HEK293T (cell line): ENCODE measurements around the gene WWOX.

ENCODE experiments used
- ARNT ChIP-seq: fragments of 450-650 bp; IDR thresholded peaks from 2 replicates; pipeline ENCODE4 v1.6.1; 2017; ENCODE audit warnings: mild to moderate bottlenecking
- BHLHE40 ChIP-seq: fragments of 450-650 bp; IDR thresholded peaks from 2 replicates; pipeline ENCODE4 v1.6.1; 2016; ENCODE audit warnings: mild to moderate bottlenecking, moderate library complexity, borderline replicate concordance
- ELF4 ChIP-seq: fragments of 450-650 bp; IDR thresholded peaks from 2 replicates; pipeline ENCODE4 v1.6.1; 2017; ENCODE audit warnings: antibody characterized with exemption
- FOXK2 ChIP-seq: fragments of 450-650 bp; IDR thresholded peaks from 2 replicates; pipeline ENCODE4 v1.6.1; 2016; ENCODE audit warnings: mild to moderate bottlenecking
- HDGF ChIP-seq: fragments of 450-650 bp; IDR thresholded peaks from 2 replicates; pipeline ENCODE4 v1.6.1; 2017; ENCODE audit warnings: antibody characterized with exemption, borderline replicate concordance
- L3MBTL2 ChIP-seq: fragments of 450-650 bp; conservative IDR thresholded peaks from 2 replicates; pipeline ENCODE4 v1.6.1; 2016; ENCODE audit warnings: mild to moderate bottlenecking
- SP1 ChIP-seq: fragments of 450-650 bp; IDR thresholded peaks from 2 replicates; pipeline ENCODE4 v1.6.1; 2017
- SUZ12 ChIP-seq: fragments of 450-650 bp; IDR thresholded peaks from 2 replicates; pipeline ENCODE4 v1.6.1; 2016; ENCODE audit warnings: mild to moderate bottlenecking
- ZNF384 ChIP-seq: fragments of 450-650 bp; IDR thresholded peaks from 2 replicates; pipeline ENCODE4 v1.6.1; 2016
- TF ChIP-seq, protein P1 (sequence below): fragments of 450-650 bp; IDR thresholded peaks from 2 replicates; pipeline ENCODE4 v1.6.1; 2016

DNA sequence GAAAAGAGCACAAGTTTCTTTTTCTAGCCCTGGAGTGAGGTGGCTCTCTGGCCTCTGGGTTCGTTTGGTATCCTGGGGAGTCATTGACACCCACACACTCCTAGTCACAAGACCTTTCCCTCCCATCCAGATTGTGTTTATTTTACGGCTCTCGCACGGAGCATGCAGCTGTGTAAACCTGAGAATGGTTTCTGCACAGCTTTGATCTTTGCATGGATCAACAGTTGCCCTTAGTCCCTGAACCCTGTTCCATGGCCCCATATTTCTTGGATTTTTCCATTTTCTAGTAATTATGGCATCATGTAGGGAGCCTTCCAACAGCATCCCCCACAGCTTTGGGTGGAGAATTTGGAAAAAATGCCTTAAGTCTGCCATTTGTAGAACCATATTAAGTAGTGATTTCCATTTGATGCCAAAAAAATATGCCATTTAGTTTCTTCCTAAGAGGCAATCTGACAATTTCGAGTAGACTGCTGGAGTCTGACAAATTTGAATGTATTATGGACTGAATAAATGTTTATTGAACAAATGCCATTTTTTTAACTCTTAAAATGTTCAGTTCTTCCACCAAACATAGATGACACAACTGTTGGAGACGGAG lies 197.7 kb downstream of the WWOX start:
- TF ChIP-seq SP1 (no peak), HDGF (no peak), ELF4 (no peak), ZNF384 (no peak), FOXK2 (no peak), BHLHE40 (no peak), ARNT (peak; percentile 34; the same call in 1 of the 2 replicates), L3MBTL2 (no peak), SUZ12 (no peak)
- TF ChIP-seq, protein P1, sequence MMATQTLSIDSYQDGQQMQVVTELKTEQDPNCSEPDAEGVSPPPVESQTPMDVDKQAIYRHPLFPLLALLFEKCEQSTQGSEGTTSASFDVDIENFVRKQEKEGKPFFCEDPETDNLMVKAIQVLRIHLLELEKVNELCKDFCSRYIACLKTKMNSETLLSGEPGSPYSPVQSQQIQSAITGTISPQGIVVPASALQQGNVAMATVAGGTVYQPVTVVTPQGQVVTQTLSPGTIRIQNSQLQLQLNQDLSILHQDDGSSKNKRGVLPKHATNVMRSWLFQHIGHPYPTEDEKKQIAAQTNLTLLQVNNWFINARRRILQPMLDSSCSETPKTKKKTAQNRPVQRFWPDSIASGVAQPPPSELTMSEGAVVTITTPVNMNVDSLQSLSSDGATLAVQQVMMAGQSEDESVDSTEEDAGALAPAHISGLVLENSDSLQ, result no peak
